Lower leg skin (tissue), 3 donors: ENCODE measurements around the gene ATMIN.

Experiments used
- POLR2A ChIP-seq, 2 donors: fragments of 450-650 bp; IDR thresholded peaks; one replicate each; pipeline ENCODE4 v1.6.1; 2016 to 2017; ENCODE audit warnings: antibody characterized with exemption in 2 of 2, mild to moderate bottlenecking in 1 of 2, moderate library complexity in 1 of 2
- TF ChIP-seq, protein P1 (sequence below), 3 donors: fragments of 450-650 bp; IDR thresholded peaks; one replicate each; pipeline ENCODE4 v1.5.1; 2016; ENCODE audit warnings: antibody characterized with exemption in 3 of 3, mild to moderate bottlenecking in 3 of 3, moderate library complexity in 2 of 3

DNA sequence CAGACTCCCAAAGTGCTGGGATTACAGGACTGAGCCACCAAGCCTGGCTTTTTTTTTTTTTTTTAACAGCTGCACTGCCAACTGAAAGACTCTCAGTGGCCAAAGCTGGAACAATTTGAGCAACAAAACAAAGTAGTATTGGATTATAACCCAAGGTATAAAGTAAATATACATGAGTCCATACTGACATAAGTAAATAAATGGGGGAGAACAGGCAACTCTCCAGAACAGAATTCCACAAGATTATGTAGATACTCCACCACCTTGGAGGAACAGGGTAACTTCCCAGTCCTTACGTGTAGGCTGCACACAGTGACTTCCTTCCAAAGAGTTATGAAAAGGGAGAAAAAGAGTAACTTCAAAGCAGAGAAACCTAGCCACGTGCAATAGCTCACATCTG lies 44.7 kb upstream of the ATMIN start:
- TF ChIP-seq, protein P1, sequence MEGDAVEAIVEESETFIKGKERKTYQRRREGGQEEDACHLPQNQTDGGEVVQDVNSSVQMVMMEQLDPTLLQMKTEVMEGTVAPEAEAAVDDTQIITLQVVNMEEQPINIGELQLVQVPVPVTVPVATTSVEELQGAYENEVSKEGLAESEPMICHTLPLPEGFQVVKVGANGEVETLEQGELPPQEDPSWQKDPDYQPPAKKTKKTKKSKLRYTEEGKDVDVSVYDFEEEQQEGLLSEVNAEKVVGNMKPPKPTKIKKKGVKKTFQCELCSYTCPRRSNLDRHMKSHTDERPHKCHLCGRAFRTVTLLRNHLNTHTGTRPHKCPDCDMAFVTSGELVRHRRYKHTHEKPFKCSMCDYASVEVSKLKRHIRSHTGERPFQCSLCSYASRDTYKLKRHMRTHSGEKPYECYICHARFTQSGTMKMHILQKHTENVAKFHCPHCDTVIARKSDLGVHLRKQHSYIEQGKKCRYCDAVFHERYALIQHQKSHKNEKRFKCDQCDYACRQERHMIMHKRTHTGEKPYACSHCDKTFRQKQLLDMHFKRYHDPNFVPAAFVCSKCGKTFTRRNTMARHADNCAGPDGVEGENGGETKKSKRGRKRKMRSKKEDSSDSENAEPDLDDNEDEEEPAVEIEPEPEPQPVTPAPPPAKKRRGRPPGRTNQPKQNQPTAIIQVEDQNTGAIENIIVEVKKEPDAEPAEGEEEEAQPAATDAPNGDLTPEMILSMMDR (IDR thresholded peaks at IDR 0.05), result no peak
- TF ChIP-seq POLR2A (IDR thresholded peaks at IDR 0.05), result no peak
